Left lung (tissue), 10 donors: ENCODE data around the gene SMIM20. TPM values are rescaled to one million over a fixed set of nuclear protein-coding genes. Genes with fewer than 3 reads are reported as not detected.

ENCODE experiments used
- ATAC-seq: fragments of 200-7000 bp; cut with Tn5 transposase; one replicate; pipeline ENCODE4 v1.9.1; 2020; ENCODE audit warnings: moderate library complexity
- DNase-seq, 4 donors: peaks; one replicate each; pipeline ENCODE4 v3.0.0-alpha.2; 2013 to 2020
- H3K27ac ChIP-seq, 2 donors: fragments of 200-600 bp; sonication (generic) in 1 of 2; one replicate each; pipeline versions ENCODE4 v1.5.0 to v1.8.0; 2020 to 2021
- H3K27me3 ChIP-seq, 2 donors: fragments of 200-600 bp; sonication (generic) in 1 of 2; one replicate each; pipeline versions ENCODE4 v1.5.0 to v1.8.0; 2020 to 2021
- H3K36me3 ChIP-seq, 2 donors: fragments of 200-600 bp; sonication (generic) in 1 of 2; one replicate each; pipeline versions ENCODE4 v1.5.0 to v1.8.0; 2020 to 2021
- H3K4me1 ChIP-seq, 2 donors: fragments of 200-600 bp; one replicate each; pipeline ENCODE4 v1.8.0; 2021
- H3K4me3 ChIP-seq, 2 donors: fragments of 200-600 bp; sonication (generic) in 1 of 2; one replicate each; pipeline versions ENCODE4 v1.5.0 to v1.8.0; 2020 to 2021; ENCODE audit warnings: mild to moderate bottlenecking in 1 of 2
- H3K9me3 ChIP-seq, 2 donors: fragments of 200-600 bp; sonication (generic) in 1 of 2; one replicate each; pipeline versions ENCODE4 v1.5.0 to v1.8.0; 2020 to 2021
- intact Hi-C, 2 donors: fragments of 100-400 bp; cut with DNase I; formaldehyde crosslinking; loops; one replicate each; pipeline versions ENCODE4 v1.11.2 to v1.14.2; 2022
- polyA plus RNA-seq, 6 donors: library from polyadenylated mRNA; unstranded; fragments of 120-200 nt; gene quantifications; one replicate each; pipeline ENCODE4 v1.2.1, GENCODE V29; 2013; ENCODE audit not compliant: insufficient read length in 6 of 6
- total RNA-seq, 2 donors: library from RNA; stranded (reverse); fragmentation: NEBNext Ultra II Directional; extraction: Animal tissue kit (Norgen Biotek cat#: 25700); gene quantifications; one replicate each; pipeline ENCODE4 v1.2.1, GENCODE V29; 2021
- TF ChIP-seq, protein P1 (sequence below), 2 donors: fragments of 200-600 bp; sonication (generic) in 1 of 2; IDR thresholded peaks; one replicate each; pipeline versions ENCODE4 v1.5.0 to v1.8.0; 2021; ENCODE audit warnings: antibody characterized with exemption in 2 of 2
- donor health status: DM: no; HTN: yes; CAD: no.
- donor health status: DM: no; HTN: no; CAD: no.

The SMIM20 gene
- total and polyA plus RNA-seq, 8 donors: 20.1 to 48.6 (median 41.7) TPM

GRCh38 chr4:25955705-25956104, 41.7 kb downstream of the SMIM20 start:
- intact Hi-C loops: no loop called here

DNA sequence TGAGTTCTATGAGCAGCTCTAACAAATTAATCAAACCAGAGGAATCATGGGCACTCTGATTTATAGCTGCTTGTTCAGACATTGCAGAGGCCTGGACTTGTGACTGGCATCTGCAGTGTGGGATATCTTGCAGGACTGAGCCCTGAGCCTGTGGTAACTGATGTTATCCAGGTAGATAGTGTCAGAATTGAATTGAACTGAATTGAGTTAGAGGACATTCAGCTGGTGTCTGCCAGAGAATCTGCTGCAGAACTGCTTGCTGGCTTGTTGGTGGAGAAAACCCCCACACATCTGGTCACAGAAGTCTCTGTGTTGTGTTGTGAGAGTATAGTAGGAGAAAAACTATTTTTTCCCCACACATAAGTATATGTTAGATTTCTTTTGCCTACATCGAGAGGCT, 42.2 kb downstream of the SMIM20 start:
- TF ChIP-seq, protein P1, sequence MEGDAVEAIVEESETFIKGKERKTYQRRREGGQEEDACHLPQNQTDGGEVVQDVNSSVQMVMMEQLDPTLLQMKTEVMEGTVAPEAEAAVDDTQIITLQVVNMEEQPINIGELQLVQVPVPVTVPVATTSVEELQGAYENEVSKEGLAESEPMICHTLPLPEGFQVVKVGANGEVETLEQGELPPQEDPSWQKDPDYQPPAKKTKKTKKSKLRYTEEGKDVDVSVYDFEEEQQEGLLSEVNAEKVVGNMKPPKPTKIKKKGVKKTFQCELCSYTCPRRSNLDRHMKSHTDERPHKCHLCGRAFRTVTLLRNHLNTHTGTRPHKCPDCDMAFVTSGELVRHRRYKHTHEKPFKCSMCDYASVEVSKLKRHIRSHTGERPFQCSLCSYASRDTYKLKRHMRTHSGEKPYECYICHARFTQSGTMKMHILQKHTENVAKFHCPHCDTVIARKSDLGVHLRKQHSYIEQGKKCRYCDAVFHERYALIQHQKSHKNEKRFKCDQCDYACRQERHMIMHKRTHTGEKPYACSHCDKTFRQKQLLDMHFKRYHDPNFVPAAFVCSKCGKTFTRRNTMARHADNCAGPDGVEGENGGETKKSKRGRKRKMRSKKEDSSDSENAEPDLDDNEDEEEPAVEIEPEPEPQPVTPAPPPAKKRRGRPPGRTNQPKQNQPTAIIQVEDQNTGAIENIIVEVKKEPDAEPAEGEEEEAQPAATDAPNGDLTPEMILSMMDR (IDR thresholded peaks at IDR 0.05): no peak
- intact Hi-C loops: no loop called here
- DNase-seq (no peak), ATAC-seq (no peak)
- Histone ChIP-seq H3K27me3 (no peaks in the 10 kb centered on the region), H3K27ac (no peak overlapping the region), H3K4me3 (no peak overlapping the region), H3K36me3 (no peaks in the 10 kb centered on the region), H3K9me3 (no peaks in the 10 kb centered on the region), H3K4me1 (no peaks in the 10 kb centered on the region)

More at GRCh38 chr4:25955705-25956104, 41.7 kb downstream of the SMIM20 start:
- no peaks in the 10 kb centered on the region for H3K36me3 ChIP-seq
- no peak overlapping the region for H3K27ac ChIP-seq
- H3K4me3 ChIP-seq: no peak overlapping the region
- TF ChIP-seq, protein P1 (IDR thresholded peaks at IDR 0.05): no peak
- H3K4me1 ChIP-seq: no peaks in the 10 kb centered on the region
- H3K9me3 ChIP-seq: no peaks in the 10 kb centered on the region
- no peak for DNase-seq
- no peaks in the 10 kb centered on the region for H3K27me3 ChIP-seq
- no peak for ATAC-seq

- no peak overlapping the region for H3K4me3 ChIP-seq
- no peaks in the 10 kb centered on the region for H3K27me3 ChIP-seq
- H3K9me3 ChIP-seq: no peaks in the 10 kb centered on the region
- ATAC-seq: no peak
- H3K4me1 ChIP-seq: no peaks in the 10 kb centered on the region
- TF ChIP-seq, protein P1 (IDR thresholded peaks at IDR 0.05): no peak
- H3K36me3 ChIP-seq: no peaks in the 10 kb centered on the region
- no peak for DNase-seq
- H3K27ac ChIP-seq: no peak overlapping the region
- intact Hi-C loops: no loop called here
These were observed 44.1 kb downstream of the SMIM20 start for GRCh38 chr4:25958110-25958509.

GRCh38 chr4:25962393-25962792, 48.4 kb downstream of the SMIM20 start:
- H3K36me3 ChIP-seq: no peaks in the 10 kb centered on the region
- ATAC-seq: no peak
- intact Hi-C loops: no loop called here
- DNase-seq: no peak
- TF ChIP-seq, protein P1 (IDR thresholded peaks at IDR 0.05): no peak
- H3K27ac ChIP-seq: no peak overlapping the region
- H3K4me3 ChIP-seq: no peak overlapping the region
- H3K4me1 ChIP-seq: no peaks in the 10 kb centered on the region
- H3K9me3 ChIP-seq: no peaks in the 10 kb centered on the region
- no peaks in the 10 kb centered on the region for H3K27me3 ChIP-seq

- no peak for ATAC-seq
- H3K27me3 ChIP-seq: no peaks in the 10 kb centered on the region
- TF ChIP-seq, protein P1 (IDR thresholded peaks at IDR 0.05): no peak
- intact Hi-C loops: no loop called here
- H3K36me3 ChIP-seq: no peaks in the 10 kb centered on the region
- no peak for DNase-seq
- peaks cover 0 to 13% of the 10 kb centered on the region in 2 donors for H3K4me1 ChIP-seq
- no peak overlapping the region for H3K4me3 ChIP-seq
- no peaks in the 10 kb centered on the region for H3K9me3 ChIP-seq
- no peak overlapping the region for H3K27ac ChIP-seq
These were observed 51.6 kb downstream of the SMIM20 start for GRCh38 chr4:25965629-25966028.
